NCI-H82 treated with DMSO at 0.1 percent for 48 hours (cell line): ENCODE measurements around the gene TFR2.
"Not testable (repeated sequence)": the region's sequence is repeated elsewhere in the genome, so short reads cannot be mapped to it uniquely, and the experiment has no call there.

Experiments
- DNase-seq: peaks from one replicate; lab custom pipeline; 2025; ENCODE audit not compliant: unreplicated experiment; lab: John Stamatoyannopoulos, UW

The TFR2 gene

DNA sequence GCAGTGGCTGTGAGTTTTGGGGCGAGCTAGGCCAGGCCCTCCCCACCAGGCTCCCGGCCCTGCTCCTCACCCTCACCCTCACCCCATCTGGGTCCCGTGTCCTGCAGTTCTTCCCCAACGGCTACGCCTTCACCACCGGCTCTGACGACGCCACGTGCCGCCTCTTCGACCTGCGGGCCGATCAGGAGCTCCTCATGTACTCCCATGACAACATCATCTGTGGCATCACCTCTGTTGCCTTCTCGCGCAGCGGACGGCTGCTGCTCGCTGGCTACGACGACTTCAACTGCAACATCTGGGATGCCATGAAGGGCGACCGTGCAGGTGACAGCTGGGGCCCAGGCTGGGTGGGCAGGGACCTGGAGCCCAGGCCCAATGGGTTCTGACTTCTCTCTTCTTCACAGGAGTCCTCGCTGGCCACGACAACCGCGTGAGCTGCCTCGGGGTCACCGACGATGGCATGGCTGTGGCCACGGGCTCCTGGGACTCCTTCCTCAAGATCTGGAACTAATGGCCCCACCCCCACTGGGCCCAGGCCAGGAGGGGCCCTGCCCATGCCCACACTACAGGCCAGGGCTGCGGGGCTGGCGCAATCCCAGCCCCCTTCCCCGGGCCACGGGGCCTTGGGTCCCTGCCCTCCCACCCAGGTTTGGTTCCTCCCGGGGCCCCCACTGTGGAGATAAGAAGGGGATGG, 37.1 kb upstream of the TFR2 start:
- DNase-seq, result no peak

DNA sequence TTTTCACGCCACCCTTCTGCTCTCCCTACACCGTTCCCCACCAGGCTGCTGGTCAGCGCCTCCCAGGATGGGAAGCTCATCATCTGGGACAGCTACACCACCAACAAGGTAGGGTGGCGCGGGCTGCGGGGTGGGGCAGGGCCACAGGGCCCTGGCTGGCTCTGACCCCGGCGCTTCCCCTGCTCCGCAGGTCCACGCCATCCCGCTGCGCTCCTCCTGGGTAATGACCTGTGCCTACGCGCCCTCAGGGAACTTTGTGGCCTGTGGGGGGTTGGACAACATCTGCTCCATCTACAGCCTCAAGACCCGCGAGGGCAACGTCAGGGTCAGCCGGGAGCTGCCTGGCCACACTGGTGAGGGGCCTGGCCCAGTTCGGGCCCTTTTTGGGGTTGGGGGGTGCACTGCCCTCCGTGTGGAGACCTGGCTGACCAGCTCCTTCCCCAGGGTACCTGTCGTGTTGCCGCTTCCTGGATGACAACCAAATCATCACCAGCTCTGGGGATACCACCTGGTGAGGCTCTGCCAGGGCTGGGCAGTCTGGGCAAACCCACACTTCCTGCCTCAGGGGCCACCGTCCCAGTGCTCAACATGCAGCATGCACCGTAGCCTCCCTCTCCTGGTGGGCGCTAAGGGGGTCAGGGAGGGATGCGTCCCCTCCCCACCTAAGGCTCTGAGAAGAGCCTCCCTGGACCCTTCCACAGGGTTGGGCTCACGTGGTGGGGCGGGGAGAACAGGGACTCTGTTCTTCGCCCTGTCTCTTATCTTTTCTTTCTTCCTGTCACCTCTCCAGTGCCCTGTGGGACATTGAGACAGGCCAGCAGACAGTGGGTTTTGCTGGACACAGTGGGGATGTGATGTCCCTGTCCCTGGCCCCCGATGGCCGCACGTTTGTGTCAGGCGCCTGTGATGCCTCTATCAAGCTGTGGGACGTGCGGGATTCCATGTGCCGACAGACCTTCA, 36.2 kb upstream of the TFR2 start:
- DNase-seq, result no peak

DNA sequence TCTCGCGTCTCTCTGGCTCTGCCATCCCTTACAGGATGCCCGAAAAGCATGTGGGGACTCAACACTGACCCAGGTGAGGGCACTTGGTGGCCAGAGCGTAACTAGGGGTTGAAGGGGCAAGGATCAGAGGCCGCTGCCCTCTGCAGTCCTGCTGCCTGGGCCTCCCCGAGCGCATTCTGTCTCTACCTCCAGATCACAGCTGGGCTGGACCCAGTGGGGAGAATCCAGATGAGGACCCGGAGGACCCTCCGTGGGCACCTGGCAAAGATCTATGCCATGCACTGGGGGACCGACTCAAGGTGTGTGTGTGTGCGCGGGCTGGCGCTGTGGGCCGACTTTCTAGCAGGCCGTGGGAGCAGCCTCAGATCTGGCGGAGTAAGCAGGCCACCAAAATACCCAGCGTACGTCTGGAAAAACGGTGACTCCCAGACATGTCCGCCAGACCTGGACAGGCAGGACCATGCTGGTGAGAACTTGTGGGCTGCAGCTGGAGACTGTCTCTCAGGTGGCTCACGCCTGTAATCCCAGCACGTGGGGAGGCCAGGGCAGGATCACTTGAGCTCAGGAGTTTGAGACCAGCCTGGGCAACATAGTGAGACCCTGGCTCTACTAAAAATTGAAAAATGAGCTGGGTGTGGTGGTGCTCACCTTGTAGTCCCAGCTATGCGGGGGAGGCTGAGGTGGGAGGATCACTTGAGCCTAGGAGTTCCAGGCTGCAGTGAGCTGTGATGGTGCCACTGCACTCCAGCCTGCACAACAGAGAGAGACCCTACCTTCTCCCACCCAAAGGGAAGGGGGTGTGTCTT, 35.4 kb upstream of the TFR2 start:
- DNase-seq, result no peak

DNA sequence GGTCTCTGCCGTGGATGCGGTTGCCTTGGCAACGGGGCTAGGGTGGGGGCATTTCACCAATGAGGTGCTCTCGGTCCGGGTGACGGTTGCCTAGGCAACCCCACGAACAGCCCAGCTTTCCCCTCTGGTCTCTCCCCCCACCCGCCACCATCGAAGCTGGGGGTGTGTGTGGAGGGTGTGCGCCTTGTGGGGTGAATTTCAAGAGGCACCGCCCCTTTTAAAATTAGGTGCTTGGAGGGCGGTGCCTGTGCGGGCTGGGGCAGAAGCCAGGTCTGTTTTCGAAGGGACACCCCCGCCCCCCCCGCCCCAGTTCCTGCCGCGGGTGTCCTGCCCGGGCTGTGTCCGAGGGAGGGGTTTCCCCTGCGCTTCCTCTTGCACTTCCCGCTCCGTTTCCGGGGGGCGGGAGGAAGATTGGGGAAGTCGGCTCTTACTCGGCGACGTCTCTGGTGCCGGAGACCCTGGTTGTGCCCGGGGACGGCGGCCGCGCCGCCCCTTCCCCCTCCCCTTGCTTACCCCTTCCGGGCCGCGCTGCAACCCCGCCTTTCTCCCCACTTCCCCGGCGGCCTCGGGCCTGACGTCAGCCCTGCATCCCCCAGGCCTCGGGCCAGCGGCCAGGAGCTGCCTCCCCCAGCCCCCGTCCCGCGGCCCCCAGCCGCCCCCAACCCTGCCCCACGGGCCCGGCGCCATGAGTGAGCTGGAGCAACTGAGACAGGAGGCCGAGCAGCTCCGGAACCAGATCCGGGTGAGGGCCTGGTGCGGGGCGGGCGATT, 34.4 kb upstream of the TFR2 start:
- DNase-seq, result no peak

DNA sequence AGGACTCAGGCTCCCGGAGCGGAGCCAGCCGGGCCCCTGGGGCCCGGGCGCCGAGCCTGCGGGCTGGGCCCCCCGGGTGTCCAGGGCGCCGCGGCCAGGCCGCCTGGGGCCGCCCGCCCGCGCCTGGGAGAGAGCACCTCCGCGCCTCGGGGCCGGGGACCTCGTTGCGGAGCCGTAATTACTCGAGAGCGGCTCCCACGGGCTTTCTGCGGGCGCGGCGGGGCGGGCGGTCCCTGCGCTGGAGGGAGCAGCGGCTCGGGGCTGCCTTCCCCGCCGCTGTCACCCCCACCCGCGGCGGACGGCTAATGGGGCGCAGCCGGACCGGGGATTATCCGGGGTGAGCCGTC, 33.7 kb upstream of the TFR2 start:
- DNase-seq, result no peak

DNA sequence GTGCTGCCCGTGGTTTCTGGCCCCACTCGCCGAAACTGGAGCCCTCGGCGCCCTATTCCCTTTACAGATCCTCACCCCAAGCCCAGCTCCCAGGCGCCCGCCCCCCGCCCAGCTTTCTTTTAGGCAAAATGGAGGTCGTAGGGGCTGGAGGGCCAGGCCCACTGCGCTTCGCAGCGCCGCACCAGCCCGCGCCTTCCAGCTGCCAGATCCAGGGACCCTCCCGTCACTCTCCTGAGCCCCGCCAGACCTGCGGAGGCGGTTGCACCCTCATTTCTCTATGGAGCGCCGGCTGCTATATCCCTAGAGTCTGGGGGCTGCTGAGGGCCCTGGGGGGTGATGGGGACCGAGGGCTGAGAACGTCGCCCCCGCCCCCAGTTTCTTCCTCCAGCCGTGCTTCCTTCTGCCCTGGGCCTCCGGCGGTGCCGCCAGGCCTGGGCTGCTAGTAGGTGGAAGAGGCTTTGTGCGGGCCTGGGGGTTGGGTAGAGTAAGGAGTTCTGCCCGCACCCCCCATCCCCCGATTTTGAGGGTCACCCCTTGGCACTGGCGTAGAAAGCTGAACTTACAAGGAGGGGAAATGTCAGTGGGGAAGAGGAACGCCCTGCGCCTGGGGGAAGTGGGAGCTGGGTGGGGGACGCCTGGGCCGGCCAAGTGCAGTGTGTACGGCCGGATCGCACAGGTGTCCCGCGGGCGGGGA, 33.2 kb upstream of the TFR2 start:
- no peak for DNase-seq

DNA sequence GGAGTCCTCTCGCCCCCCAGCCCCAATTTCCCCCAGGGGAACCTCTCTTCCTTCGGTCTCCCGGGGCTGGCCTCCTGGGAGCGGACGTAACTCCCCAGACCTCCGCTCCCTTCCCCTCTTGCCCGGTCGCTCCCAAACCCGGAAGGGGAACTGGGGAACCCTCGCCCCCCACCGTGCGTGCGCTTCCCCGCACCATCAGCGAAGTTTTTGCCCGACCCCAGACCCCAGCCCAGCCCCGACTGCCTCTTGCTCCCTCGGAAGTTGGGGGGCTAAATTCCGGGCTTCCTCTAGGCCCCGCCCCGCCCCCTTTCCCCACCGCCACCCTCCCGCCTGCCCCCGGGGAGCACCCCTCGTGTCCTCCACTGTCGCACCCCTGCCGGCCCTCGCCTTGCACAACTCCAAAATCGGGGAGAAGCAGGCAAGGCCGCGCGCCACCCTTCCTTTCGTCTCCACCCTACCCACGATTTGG, 32.6 kb upstream of the TFR2 start:
- no peak for DNase-seq

DNA sequence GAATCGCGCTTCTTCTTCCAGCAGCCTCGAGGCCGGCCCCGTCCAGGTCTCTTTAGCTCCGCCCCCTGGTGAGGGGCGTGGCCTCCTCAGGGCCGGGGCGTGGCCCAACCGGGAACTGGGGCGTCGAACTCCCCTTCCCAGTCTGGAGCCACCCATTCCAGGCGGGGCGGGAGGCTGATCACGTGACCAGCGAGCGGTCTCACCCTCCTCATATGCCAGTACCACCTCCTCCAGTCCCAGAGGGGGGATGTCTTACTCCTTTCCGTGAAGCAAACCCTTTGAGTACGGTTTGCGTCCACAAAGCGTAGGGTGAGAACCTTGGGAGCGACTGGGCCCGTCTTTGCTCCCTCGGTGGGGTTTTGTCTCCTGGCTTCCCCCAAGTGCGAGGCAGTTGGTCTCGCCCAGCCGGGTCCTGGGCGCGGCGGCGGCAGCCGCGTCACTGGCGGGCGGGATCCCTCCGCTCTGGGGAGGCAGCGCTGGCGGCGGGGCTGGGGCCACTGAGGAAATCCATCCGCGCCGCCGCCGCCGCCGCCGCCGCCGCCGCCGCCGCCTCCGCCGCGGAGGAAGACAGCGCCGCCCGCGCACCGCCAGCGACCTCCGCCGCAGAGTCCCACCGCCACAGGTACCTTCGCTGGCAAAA, 32.1 kb upstream of the TFR2 start, which contains the start of gene GNB2:
Gene GNB2, plus strand, starts transcription at position 439 of the 640 bp plus-strand sequence. CDS start 2,526 bp downstream, outside the sequence.
- DNase-seq, result peak; percentile 92

DNA sequence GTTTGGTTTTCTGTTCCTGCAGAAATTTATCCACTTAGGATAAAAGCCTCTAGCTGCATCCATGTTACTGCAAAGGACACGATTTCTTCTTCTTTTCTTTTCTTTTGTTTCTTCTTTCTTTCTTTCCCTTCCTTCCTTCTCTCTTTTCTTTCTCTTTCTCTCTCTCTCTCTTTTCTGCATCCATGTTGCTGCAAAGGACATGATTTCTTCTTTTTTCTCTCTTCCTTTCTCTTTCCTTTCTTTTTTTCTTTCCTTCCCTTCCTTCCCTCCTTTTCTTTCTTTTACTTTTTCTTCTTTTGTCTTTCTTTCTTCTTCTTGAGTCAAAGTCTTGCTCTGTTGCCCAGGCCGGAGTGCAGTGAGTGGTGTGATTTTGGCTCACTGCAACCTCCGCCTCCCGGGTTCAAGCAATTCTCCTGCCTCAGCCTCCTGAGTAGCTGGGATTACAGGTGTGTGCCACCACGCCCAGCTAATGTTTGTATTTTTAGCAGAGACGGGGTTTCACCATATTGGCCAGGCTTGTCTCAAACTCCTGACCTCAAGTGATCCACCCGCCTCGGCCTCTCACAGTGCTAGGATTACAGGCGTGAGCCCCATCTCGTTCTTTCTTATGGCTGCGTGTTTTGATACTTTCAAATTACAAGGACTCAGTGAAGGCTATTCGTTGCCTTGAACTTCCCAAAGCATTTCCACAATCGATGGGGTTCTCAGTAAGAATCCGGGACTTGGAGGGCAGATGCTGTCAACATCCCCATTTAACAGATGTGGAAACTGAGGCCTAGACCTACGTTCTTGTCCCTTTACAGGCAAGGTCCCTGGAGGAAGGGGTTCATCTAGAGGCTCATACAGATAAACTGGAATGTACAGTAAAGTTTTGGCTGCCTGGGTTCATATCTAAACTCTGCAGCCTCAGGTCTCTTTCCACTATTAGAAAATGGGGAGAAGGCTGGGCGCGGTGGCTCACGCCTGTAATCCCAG, 30.3 kb upstream of the TFR2 start:
- DNase-seq, result no peak

DNA sequence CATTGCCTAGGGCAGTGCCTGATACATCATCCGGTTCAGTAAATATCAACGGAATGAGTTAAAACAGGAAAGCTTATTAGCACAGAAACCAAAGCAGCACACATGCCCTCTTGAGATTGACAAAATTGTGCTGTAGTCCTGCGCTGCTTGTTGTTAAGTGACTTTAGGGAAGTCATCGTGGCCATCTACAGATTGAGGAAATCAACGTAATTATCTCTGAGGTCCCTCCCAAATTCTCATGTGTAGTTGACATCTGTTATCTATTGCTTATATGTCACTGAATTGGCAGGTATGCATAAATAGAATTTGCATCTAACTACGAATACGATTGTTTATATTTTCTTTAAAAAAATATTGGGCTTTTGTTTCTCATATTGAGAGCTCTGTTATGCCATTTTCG, 28.7 kb upstream of the TFR2 start:
- DNase-seq, result no peak

DNA sequence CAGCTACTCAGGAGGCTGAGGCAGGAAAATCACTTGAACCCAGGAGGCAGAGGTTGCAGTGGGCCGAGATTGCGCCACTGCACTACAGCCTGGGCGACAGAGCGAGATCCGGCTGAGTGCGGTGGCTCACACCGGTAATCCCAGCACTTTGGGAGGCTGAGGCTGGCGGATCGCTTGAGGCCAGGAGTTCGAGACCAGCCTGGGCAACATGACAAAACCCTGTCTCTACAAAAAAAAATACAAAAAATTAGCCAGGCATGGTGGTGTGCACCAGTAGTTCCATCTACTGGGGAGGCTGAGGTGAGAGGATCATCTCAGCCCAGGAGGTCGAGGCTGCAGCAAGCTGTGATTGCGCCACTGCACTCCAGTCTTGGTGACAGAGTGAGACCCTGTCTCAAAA, 27.8 kb upstream of the TFR2 start:
- not testable (repeated sequence) for DNase-seq

DNA sequence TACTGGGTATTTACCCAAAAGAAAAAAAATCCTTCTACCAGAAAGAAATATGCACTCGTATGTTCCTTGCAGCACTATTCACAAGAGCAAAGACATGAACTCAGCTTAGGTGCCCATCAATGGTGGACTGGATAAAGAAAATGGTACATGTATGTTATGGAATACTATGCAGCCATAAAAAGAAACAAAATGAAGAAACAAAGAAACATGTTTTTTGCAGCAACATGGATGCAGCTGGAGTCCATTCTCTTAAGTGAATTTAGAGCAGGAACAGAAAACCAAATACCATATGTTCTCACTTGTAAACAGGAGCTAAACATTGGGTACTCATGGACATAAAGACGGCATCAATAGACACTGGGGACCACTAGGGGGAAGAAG, 26.7 kb upstream of the TFR2 start:
- no peak for DNase-seq

DNA sequence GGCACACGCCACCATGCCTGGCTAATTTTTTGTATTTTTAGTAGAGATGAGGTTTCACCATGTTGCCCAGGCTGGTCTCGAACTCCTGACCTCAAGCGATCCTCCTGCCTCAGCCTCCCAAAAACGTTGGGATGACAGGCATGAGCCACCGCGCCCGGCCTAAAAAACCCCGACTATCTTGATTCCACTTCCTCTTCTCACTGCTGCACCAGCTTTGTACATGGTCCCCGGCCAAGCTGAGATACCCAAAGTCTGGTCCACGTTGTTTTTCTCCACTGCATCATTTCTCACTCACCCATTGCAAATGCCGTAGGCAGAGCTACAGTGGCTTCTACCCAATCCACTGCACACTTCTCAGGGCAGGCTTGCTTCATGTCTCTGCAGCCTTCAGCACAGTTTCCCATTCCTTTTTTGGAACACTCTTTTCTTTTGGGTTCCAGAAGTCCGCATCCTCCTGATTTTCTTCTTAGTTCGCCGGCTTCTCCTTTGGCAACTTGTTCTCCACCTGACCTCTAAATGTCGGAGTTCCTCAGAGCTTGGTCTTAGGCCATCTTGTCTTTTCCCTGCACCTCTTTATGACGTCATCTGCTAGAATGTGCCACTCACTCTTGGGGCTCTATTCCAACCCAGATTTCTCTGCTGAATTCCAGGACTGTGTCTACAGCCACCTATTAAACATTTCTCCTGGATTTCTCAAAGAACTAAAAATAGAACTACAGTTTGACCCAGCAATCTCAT, 26.1 kb upstream of the TFR2 start:
- DNase-seq, result no peak

DNA sequence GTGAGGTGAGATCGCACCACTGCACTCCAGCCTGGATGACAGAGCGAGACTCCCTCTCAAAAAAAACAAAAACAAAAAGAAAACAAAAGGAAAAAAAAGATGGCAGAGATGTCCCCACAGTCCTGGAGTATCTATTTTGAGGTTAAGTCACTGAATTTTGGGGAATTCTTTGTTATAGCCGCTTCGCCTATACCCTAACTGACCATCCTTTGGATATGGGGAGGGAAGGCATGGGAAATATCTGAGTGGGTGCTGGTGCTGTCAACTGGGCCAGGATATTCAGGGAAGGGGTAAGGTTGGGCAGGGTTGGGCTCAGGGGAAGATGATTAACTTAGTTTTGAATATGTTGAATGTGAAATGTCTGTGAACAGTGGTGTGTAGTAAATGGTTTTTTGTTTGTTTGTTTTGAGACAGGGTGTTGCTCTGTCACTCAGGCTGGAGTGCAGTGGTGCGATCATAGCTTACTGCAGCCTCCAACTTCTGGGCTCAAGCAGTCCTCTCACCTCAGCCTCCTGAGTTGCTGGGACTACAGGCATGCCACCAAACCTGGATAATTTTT, 23.9 kb upstream of the TFR2 start:
- DNase-seq, result no peak

DNA sequence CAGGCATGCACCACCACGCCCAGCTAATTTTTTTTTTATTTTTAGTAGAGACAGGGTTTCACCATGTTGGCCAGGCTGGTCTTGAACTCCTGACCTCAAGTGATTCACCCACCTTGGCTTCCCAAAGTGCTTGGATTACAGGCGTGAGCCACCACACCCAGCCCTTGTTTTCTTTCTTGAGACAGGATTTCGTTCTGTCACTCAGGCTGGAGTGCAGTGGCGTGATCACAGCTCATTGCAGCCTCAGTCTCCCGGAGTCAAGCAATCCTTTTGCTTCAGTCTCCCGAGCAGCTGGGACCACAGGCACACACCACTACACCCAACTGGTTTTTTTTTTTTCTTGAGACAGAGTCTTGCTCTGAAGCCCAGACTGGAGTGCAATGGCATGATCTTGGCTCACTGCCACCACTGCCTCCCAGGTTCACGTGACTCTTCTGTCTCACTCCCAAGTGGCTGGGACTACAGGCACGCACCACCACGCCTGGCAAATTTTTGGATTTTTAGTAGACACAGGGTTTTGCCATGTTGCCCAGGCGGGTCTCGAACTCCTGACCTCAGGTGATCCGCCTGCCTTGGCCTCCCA, 20.9 kb upstream of the TFR2 start:
- not testable (repeated sequence) for DNase-seq

DNA sequence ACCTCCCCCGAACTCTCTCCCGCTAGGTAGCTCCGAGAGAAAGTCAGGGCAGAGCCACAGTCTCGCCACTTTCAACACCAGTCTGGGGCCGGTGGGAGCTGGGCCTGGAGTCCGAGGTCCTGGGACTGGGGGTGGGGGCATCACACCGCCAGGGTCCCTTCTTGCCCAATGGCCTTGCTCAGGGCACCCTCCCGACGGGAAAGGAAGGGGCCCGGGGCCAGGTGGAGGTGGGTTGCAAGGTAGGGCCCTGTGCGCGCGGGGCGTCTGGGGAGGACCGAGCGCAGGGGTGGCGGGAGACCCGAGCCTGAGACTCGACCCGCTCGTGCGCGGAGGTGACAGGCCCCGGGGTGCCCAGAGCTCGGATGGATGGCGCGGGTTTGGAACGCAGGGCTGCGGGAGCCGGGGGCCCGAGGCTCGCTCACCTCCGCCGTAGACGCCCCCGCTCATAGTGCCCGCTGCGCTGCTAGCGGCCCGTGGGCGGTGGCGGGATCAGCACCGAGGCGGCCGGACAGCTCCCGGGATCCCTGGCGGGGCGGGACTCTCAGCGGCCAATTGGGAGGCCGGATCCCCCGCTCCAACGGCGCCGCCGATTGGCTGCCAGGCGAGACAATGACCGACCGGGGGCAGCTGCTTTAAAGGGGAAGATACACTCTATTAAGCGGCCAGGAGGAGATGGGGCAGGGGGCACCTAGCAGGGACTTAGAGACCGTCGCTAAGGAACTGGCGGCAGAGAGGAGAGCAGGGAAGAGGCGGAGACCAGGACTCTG, 14.7 kb upstream of the TFR2 start, which contains the start of gene ACTL6B:
Gene ACTL6B, minus strand, starts transcription at position 541 of the 767 bp plus-strand sequence. Its CDS starts 94 bp downstream, at position 447.
- peak; percentile 58 for DNase-seq
